ENCODE measurements around the gene ZEB2.

Gene ZEB2

GRCh38 chr2:144439993-144440392 is 79.9 kb downstream of the ZEB2 start:
- H3K4me2 ChIP-seq (ENCODE audit: low read length): no peak overlapping the region
- TF ChIP-seq CTCF (IDR thresholded peaks at IDR 0.05; ENCODE audit: low read depth, low read length, poor library complexity, severe bottlenecking): no peak
- no peak for TF ChIP-seq EZH2phosphoT487 (IDR thresholded peaks at IDR 0.05; ENCODE audit: borderline replicate concordance, low read length)
- H3K9me2 ChIP-seq (replicated peaks; ENCODE audit: control insufficient read depth, low read length): no peaks in the 10 kb centered on the region
- no peak overlapping the region for H3K27ac ChIP-seq (ENCODE audit: low read depth, low read length)
- H3K27me3 ChIP-seq (ENCODE audit: control insufficient read depth, low read length): no peaks in the 10 kb centered on the region
- no peaks in the 10 kb centered on the region for H4K20me1 ChIP-seq (ENCODE audit: control insufficient read depth, insufficient read depth, low read depth, low read length)
- H3K36me3 ChIP-seq (ENCODE audit: control insufficient read depth, low read length): no peaks in the 10 kb centered on the region
- H3K9me3 ChIP-seq (ENCODE audit: control insufficient read depth, insufficient read depth, low read length): no peaks in the 10 kb centered on the region
- no peaks in the 10 kb centered on the region for H3K79me2 ChIP-seq (ENCODE audit: control insufficient read depth, low read length)
- peaks cover 11% of the 10 kb centered on the region for H3K4me1 ChIP-seq (ENCODE audit: control insufficient read depth, low read length)
- no peak overlapping the region for H3K4me3 ChIP-seq (ENCODE audit: low read length)
- no peaks in the 10 kb centered on the region for H3F3A ChIP-seq (ENCODE audit: control insufficient read depth, insufficient read depth)

- H4K20me1 ChIP-seq (ENCODE audit: control insufficient read depth, insufficient read depth, low read depth, low read length): no peaks in the 10 kb centered on the region
- no peaks in the 10 kb centered on the region for H3K9me3 ChIP-seq (ENCODE audit: control insufficient read depth, insufficient read depth, low read length)
- no peaks in the 10 kb centered on the region for H3K9me2 ChIP-seq (replicated peaks; ENCODE audit: control insufficient read depth, low read length)
- no peak overlapping the region for H3K4me2 ChIP-seq (ENCODE audit: low read length)
- H3K36me3 ChIP-seq (ENCODE audit: control insufficient read depth, low read length): no peaks in the 10 kb centered on the region
- H3K79me2 ChIP-seq (ENCODE audit: control insufficient read depth, low read length): no peaks in the 10 kb centered on the region
- no peak overlapping the region for H3K4me3 ChIP-seq (ENCODE audit: low read length)
- no peak overlapping the region for H3K27ac ChIP-seq (ENCODE audit: low read depth, low read length)
- peaks cover 11% of the 10 kb centered on the region for H3K4me1 ChIP-seq (ENCODE audit: control insufficient read depth, low read length)
- H3K27me3 ChIP-seq (ENCODE audit: control insufficient read depth, low read length): no peaks in the 10 kb centered on the region
- TF ChIP-seq CTCF (IDR thresholded peaks at IDR 0.05; ENCODE audit: low read depth, low read length, poor library complexity, severe bottlenecking): no peak
- no peak for TF ChIP-seq EZH2phosphoT487 (IDR thresholded peaks at IDR 0.05; ENCODE audit: borderline replicate concordance, low read length)
- no peaks in the 10 kb centered on the region for H3F3A ChIP-seq (ENCODE audit: control insufficient read depth, insufficient read depth)
Observed at GRCh38 chr2:144438801-144439631, 80.9 kb downstream of the ZEB2 start.

GRCh38 chr2:144437636-144438035 is 82.3 kb downstream of the ZEB2 start:
- Histone ChIP-seq H3K9me3 (ENCODE audit: control insufficient read depth, insufficient read depth, low read length) (no peaks in the 10 kb centered on the region), H3K79me2 (ENCODE audit: control insufficient read depth, low read length) (no peaks in the 10 kb centered on the region), H3K4me2 (ENCODE audit: low read length) (no peak overlapping the region), H3K27ac (ENCODE audit: low read depth, low read length) (no peak overlapping the region), H3K4me3 (ENCODE audit: low read length) (no peak overlapping the region), H3F3A (ENCODE audit: control insufficient read depth, insufficient read depth) (no peaks in the 10 kb centered on the region), H3K4me1 (ENCODE audit: control insufficient read depth, low read length) (peaks cover 11% of the 10 kb centered on the region), H3K9me2 (replicated peaks; ENCODE audit: control insufficient read depth, low read length) (no peaks in the 10 kb centered on the region), H4K20me1 (ENCODE audit: control insufficient read depth, insufficient read depth, low read depth, low read length) (no peaks in the 10 kb centered on the region), H3K36me3 (ENCODE audit: control insufficient read depth, low read length) (no peaks in the 10 kb centered on the region), H3K27me3 (ENCODE audit: control insufficient read depth, low read length) (no peaks in the 10 kb centered on the region)
- TF ChIP-seq CTCF (IDR thresholded peaks at IDR 0.05; ENCODE audit: low read depth, low read length, poor library complexity, severe bottlenecking) (no peak), EZH2phosphoT487 (IDR thresholded peaks at IDR 0.05; ENCODE audit: borderline replicate concordance, low read length) (no peak)
